ENCODE data around the gene VOPP1. TPM values are rescaled to one million over a fixed set of nuclear protein-coding genes. Genes with fewer than 3 reads are reported as not detected.

VOPP1 gene
- total RNA-seq, 5 donors from 2014 or later (not counting 1 experiment from before 2014, with no cell fraction given), result 84.0 to 106 (median 94.8) TPM

DNA sequence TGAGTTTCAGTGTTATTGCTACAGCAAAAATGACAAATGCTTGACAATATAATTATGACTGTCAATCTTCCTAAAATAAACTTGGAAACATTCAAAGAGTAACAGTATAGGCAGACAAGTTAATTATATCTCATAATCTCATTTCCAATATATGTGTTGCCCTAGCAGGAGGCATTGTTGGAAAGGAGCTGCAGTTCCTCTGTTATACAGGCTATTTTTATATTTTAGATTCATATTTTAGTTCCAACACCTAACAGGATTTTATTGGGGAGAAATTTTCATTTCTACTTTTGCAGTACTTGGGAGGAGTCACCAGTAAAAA, 19.3 kb downstream of the VOPP1 start:
- H3K27ac Mint-ChIP-seq, result no peak overlapping the region
- H3K4me3 Mint-ChIP-seq, result no peak overlapping the region
- peaks cover 97 to 98% (median 97%) of the 10 kb centered on the region in 3 donors for H3K4me1 Mint-ChIP-seq
- CTCF ChIA-PET, result interaction anchor here in 1 of 2 donors (1.5 kb wide), 1 partner anchor 12 kb away, joined by 3 read pairs; no protein-coding TSS in a partner anchor
- no peak overlapping the region for H3K27ac ChIP-seq (ENCODE audit: low read length)
- peaks cover 4 to 76% of the 10 kb centered on the region in 2 experiments for H3K4me1 ChIP-seq (ENCODE audit: control insufficient read depth in 1 of 2, extremely low read depth in 1 of 2, insufficient read depth in 2 of 2, low read length in 2 of 2)
- peaks cover 17 to 20% of the 10 kb centered on the region in 2 donors for H3K36me3 ChIP-seq (ENCODE audit: control insufficient read depth in 2 of 2, extremely low read depth in 1 of 2, insufficient read depth in 1 of 2, low read length in 1 of 2)
- no peaks in the 10 kb centered on the region for H3K9me3 Mint-ChIP-seq
- POLR2A ChIA-PET, result interaction anchor here in 1 of 2 donors (0.6 kb wide), 1 partner anchor 9 kb away, joined by 5 read pairs; no protein-coding TSS in a partner anchor
- H3K9me3 ChIP-seq, result no peaks in the 10 kb centered on the region
- DNase-seq (no peak), ATAC-seq (replicated peaks in 1 of 4) (no peak)
- H3K27me3 Mint-ChIP-seq, result no peaks in the 10 kb centered on the region
- no peaks in the 10 kb centered on the region for H3K27me3 ChIP-seq (replicated peaks in 1 of 2; ENCODE audit: control insufficient read depth in 2 of 2, extremely low read depth in 1 of 2, insufficient read depth in 2 of 2, low read length in 1 of 2)
- H3K4me3 ChIP-seq (ENCODE audit: control insufficient read depth in 1 of 2, extremely low read depth in 1 of 2, low read length in 1 of 2), result no peak overlapping the region
- peaks cover 30% of the 10 kb centered on the region for H3K36me3 Mint-ChIP-seq

DNA sequence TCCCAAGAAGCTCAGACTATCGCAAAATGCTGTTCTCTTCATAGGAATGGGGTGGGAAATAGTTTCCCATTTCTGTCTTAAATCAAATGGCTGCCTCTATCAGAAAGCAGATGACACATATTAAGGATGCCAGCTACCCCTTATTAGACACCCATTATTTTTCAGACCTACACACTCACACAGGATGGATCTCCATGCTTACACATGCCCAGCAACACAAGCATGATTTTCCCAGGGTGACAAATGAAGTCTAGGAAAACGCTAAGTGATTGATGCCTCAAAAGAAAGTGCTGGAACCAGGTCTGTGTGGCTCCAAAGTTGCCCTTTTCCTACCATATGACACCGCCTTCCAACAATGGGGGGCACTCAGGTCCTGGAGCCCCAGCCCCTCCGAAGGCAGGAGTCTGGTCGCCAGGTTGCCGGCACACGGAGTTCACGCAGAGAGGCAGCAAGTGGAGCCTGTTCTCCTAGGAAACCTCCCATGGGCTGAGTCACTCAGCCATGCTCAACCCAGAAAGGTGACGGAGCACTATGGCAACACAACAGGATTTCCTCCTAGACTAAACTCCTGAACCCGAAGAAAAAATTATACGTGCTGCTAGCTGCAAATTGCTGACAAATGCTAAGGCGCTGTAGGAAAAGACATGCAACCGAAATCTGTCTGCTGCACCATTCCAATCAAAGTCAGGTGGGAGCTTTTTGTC, 19.8 kb downstream of the VOPP1 start:
- no peak overlapping the region for H3K27ac Mint-ChIP-seq
- Histone ChIP-seq H3K4me1 (ENCODE audit: control insufficient read depth in 1 of 2, extremely low read depth in 1 of 2, insufficient read depth in 2 of 2, low read length in 2 of 2) (peaks cover 4 to 75% of the 10 kb centered on the region in 2 experiments), H3K4me3 (ENCODE audit: control insufficient read depth in 1 of 2, extremely low read depth in 1 of 2, low read length in 1 of 2) (no peak overlapping the region), H3K36me3 (ENCODE audit: control insufficient read depth in 2 of 2, extremely low read depth in 1 of 2, insufficient read depth in 1 of 2, low read length in 1 of 2) (peaks cover 17 to 20% of the 10 kb centered on the region in 2 donors), H3K27ac (ENCODE audit: low read length) (no peak overlapping the region), H3K27me3 (replicated peaks in 1 of 2; ENCODE audit: control insufficient read depth in 2 of 2, extremely low read depth in 1 of 2, insufficient read depth in 2 of 2, low read length in 1 of 2) (no peaks in the 10 kb centered on the region), H3K9me3 (no peaks in the 10 kb centered on the region)
- H3K27me3 Mint-ChIP-seq, result no peaks in the 10 kb centered on the region
- DNase-seq (no peak), ATAC-seq (replicated peaks in 1 of 4) (no peak)
- no peaks in the 10 kb centered on the region for H3K9me3 Mint-ChIP-seq
- no peak overlapping the region for H3K4me3 Mint-ChIP-seq
- 84% methylated on average over 9 of the region's 13 CpGs for WGBS (ENCODE audit: insufficient coverage)
- peaks cover 30% of the 10 kb centered on the region for H3K36me3 Mint-ChIP-seq
- POLR2A ChIA-PET, result interaction anchor here in 1 of 2 donors (0.6 kb wide), 1 partner anchor 9 kb away, joined by 5 read pairs; no protein-coding TSS in a partner anchor
- H3K4me1 Mint-ChIP-seq, result peaks cover 97 to 98% (median 97%) of the 10 kb centered on the region in 3 donors
- CTCF ChIA-PET, result interaction anchor here in 1 of 2 donors (1.5 kb wide), 1 partner anchor 13 kb away, joined by 3 read pairs; no protein-coding TSS in a partner anchor

GRCh38 chr7:55550841-55551537, 21.3 kb downstream of the VOPP1 start:
- H3K9me3 ChIP-seq, result no peaks in the 10 kb centered on the region
- no peak overlapping the region for H3K4me3 ChIP-seq (ENCODE audit: control insufficient read depth in 1 of 2, extremely low read depth in 1 of 2, low read length in 1 of 2)
- no peaks in the 10 kb centered on the region for H3K27me3 ChIP-seq (replicated peaks in 1 of 2; ENCODE audit: control insufficient read depth in 2 of 2, extremely low read depth in 1 of 2, insufficient read depth in 2 of 2, low read length in 1 of 2)
- no peak for ATAC-seq (replicated peaks in 1 of 4)
- Mint-ChIP-seq H3K4me3 (no peak overlapping the region), H3K27me3 (no peaks in the 10 kb centered on the region), H3K4me1 (peaks cover 90 to 97% (median 95%) of the 10 kb centered on the region in 3 donors), H3K36me3 (peaks cover 26% of the 10 kb centered on the region), H3K9me3 (no peaks in the 10 kb centered on the region), H3K27ac (peak overlapping the region; percentile 11 to 19)
- peaks cover 4 to 75% of the 10 kb centered on the region in 2 experiments for H3K4me1 ChIP-seq (ENCODE audit: control insufficient read depth in 1 of 2, extremely low read depth in 1 of 2, insufficient read depth in 2 of 2, low read length in 2 of 2)
- WGBS (ENCODE audit: insufficient coverage), result 92% methylated on average over 8 of the region's 11 CpGs
- peaks cover 15 to 19% of the 10 kb centered on the region in 2 donors for H3K36me3 ChIP-seq (ENCODE audit: control insufficient read depth in 2 of 2, extremely low read depth in 1 of 2, insufficient read depth in 1 of 2, low read length in 1 of 2)
- DNase-seq, result no peak
- ChIA-PET CTCF (no interaction called here), POLR2A (no interaction called here)
- no peak overlapping the region for H3K27ac ChIP-seq (ENCODE audit: low read length)

DNA sequence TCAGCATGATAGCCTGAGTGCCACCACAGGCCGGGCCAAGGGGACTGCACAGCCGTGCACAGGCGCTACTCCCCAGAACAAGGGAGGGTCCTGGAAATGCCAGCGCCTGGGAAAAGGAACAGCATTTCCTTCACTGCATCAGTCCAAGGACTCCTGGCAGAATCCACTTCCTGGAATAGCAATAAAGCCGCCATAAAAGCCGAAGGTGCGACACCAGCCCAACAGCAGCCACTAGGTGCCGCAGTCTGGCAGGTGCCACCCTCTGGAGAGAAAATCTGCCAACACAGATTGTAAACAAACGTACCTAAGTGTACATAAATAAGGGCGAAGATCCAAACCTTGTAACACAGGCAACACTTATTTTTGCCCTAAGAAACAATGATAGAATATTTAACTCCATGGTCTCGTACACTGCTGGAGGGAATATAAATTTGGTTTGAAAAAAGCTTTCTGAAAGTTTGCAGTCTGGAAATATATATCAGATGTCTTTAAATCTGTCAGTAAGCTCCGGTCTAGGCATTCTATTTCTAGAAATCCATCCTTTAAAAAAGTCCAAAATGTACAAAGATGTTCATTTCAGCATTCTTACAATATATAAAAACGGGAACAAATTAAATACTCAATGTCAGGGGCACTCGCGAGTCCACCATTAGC, 22.2 kb downstream of the VOPP1 start:
- 88% methylated on average over 10 of the region's 15 CpGs for WGBS (ENCODE audit: insufficient coverage)
- POLR2A ChIA-PET, result no interaction called here
- H3K4me3 Mint-ChIP-seq, result no peak overlapping the region

GRCh38 chr7:55549457-55549856, 22.8 kb downstream of the VOPP1 start:
- Histone ChIP-seq H3K36me3 (ENCODE audit: control insufficient read depth in 2 of 2, extremely low read depth in 1 of 2, insufficient read depth in 1 of 2, low read length in 1 of 2) (peaks cover 7 to 9% of the 10 kb centered on the region in 2 donors), H3K9me3 (no peaks in the 10 kb centered on the region), H3K27me3 (replicated peaks in 1 of 2; ENCODE audit: control insufficient read depth in 2 of 2, extremely low read depth in 1 of 2, insufficient read depth in 2 of 2, low read length in 1 of 2) (no peaks in the 10 kb centered on the region), H3K4me3 (ENCODE audit: control insufficient read depth in 1 of 2, extremely low read depth in 1 of 2, low read length in 1 of 2) (no peak overlapping the region), H3K4me1 (ENCODE audit: control insufficient read depth in 1 of 2, extremely low read depth in 1 of 2, insufficient read depth in 2 of 2, low read length in 2 of 2) (peaks cover 4 to 71% of the 10 kb centered on the region in 2 experiments), H3K27ac (ENCODE audit: low read length) (no peak overlapping the region)
- ChIA-PET POLR2A (no interaction called here), CTCF (interaction anchor here in 1 of 2 donors (1.2 kb wide), 1 partner anchor 21 kb away, joined by 3 read pairs; no protein-coding TSS in a partner anchor)
- no peak overlapping the region for H3K4me3 Mint-ChIP-seq
- peak overlapping the region; percentile 45 to 58 for H3K27ac Mint-ChIP-seq
- no peaks in the 10 kb centered on the region for H3K9me3 Mint-ChIP-seq
- ATAC-seq (replicated peaks in 1 of 4), result no peak
- DNase-seq, result no peak
- peaks cover 14% of the 10 kb centered on the region for H3K36me3 Mint-ChIP-seq
- 78% methylated on average over 7 of the region's 7 CpGs for WGBS (ENCODE audit: insufficient coverage)
- peaks cover 87 to 93% (median 91%) of the 10 kb centered on the region in 3 donors for H3K4me1 Mint-ChIP-seq
- H3K27me3 Mint-ChIP-seq, result no peaks in the 10 kb centered on the region

More for the DNA sequence above, 22.2 kb downstream of the VOPP1 start:
- Mint-ChIP-seq H3K27me3 (no peaks in the 10 kb centered on the region), H3K4me1 (peaks cover 88 to 95% (median 93%) of the 10 kb centered on the region in 3 donors), H3K36me3 (peaks cover 19% of the 10 kb centered on the region), H3K27ac (no peak overlapping the region), H3K9me3 (no peaks in the 10 kb centered on the region)
- no peak for DNase-seq
- peaks cover 11 to 12% of the 10 kb centered on the region in 2 donors for H3K36me3 ChIP-seq (ENCODE audit: control insufficient read depth in 2 of 2, extremely low read depth in 1 of 2, insufficient read depth in 1 of 2, low read length in 1 of 2)
- H3K9me3 ChIP-seq, result no peaks in the 10 kb centered on the region
- no peaks in the 10 kb centered on the region for H3K27me3 ChIP-seq (replicated peaks in 1 of 2; ENCODE audit: control insufficient read depth in 2 of 2, extremely low read depth in 1 of 2, insufficient read depth in 2 of 2, low read length in 1 of 2)
- peaks cover 4 to 77% of the 10 kb centered on the region in 2 experiments for H3K4me1 ChIP-seq (ENCODE audit: control insufficient read depth in 1 of 2, extremely low read depth in 1 of 2, insufficient read depth in 2 of 2, low read length in 2 of 2)
- CTCF ChIA-PET, result interaction anchor here in 1 of 2 donors (1.2 kb wide), 1 partner anchor 21 kb away, joined by 3 read pairs; no protein-coding TSS in a partner anchor
- no peak overlapping the region for H3K4me3 ChIP-seq (ENCODE audit: control insufficient read depth in 1 of 2, extremely low read depth in 1 of 2, low read length in 1 of 2)
- ATAC-seq (replicated peaks in 1 of 4), result no peak
- H3K27ac ChIP-seq (ENCODE audit: low read length), result no peak overlapping the region

- no peak overlapping the region for H3K4me3 Mint-ChIP-seq
- WGBS (ENCODE audit: insufficient coverage), result 64% methylated on average over 5 of the region's 7 CpGs
- ChIA-PET POLR2A (no interaction called here), CTCF (no interaction called here)
- no peaks in the 10 kb centered on the region for H3K27me3 Mint-ChIP-seq
- no peaks in the 10 kb centered on the region for H3K9me3 ChIP-seq
- H3K9me3 Mint-ChIP-seq, result no peaks in the 10 kb centered on the region
- no peak overlapping the region for H3K4me3 ChIP-seq (ENCODE audit: control insufficient read depth in 1 of 2, extremely low read depth in 1 of 2, low read length in 1 of 2)
- ATAC-seq (replicated peaks in 1 of 4) (no peak), DNase-seq (no peak)
- H3K4me1 ChIP-seq (ENCODE audit: control insufficient read depth in 1 of 2, extremely low read depth in 1 of 2, insufficient read depth in 2 of 2, low read length in 2 of 2), result peaks cover 2 to 61% of the 10 kb centered on the region in 2 experiments
- peaks cover 3 to 9% of the 10 kb centered on the region in 2 donors for H3K36me3 ChIP-seq (ENCODE audit: control insufficient read depth in 2 of 2, extremely low read depth in 1 of 2, insufficient read depth in 1 of 2, low read length in 1 of 2)
- H3K27ac ChIP-seq (ENCODE audit: low read length), result no peak overlapping the region
- H3K4me1 Mint-ChIP-seq, result peaks cover 77 to 92% (median 88%) of the 10 kb centered on the region in 3 donors
- H3K27me3 ChIP-seq (replicated peaks in 1 of 2; ENCODE audit: control insufficient read depth in 2 of 2, extremely low read depth in 1 of 2, insufficient read depth in 2 of 2, low read length in 1 of 2), result no peaks in the 10 kb centered on the region
- H3K27ac Mint-ChIP-seq, result peak overlapping the region in 1 of 2 donors; percentile 67
- H3K36me3 Mint-ChIP-seq, result peaks cover 20% of the 10 kb centered on the region
These were observed 24.0 kb downstream of the VOPP1 start for GRCh38 chr7:55548295-55548731.
